Activated T-helper 1 cell treated with anti-CD3 and anti-CD28 coated beads, Interleukin-12 subunit alpha, Interleukin-12 subunit beta, Interleukin-2, Interleukin-4 antibody, amounts not matched to agents 30 ng/mL and 10 ng/mL and 1 ng/mL, durations not matched to agents 14 hours and 24 hours and 36 hours (primary cell): Measurements from ENCODE around the gene SPSB3. TPM values are rescaled to one million over a fixed set of nuclear protein-coding genes. Genes with fewer than 3 reads are reported as not detected.
"Not testable (repeated sequence)": the region's sequence is repeated elsewhere in the genome, so short reads cannot be mapped to it uniquely, and the experiment has no call there.

Experiments used
- DNase-seq: peaks from one replicate; pipeline ENCODE4 v3.0.0; 2021; ENCODE audit warnings: low spot score
- H3K27ac Mint-ChIP-seq: one replicate; pipeline ENCODE4 v1.8.0; 2021; ENCODE audit warnings: mild to moderate bottlenecking, mixed read lengths
- H3K27me3 Mint-ChIP-seq: one replicate; pipeline ENCODE4 v1.8.0; 2022; ENCODE audit warnings: mild to moderate bottlenecking, moderate library complexity, mixed read lengths; ENCODE audit not compliant: insufficient read depth
- H3K36me3 Mint-ChIP-seq: one replicate; pipeline ENCODE4 v1.8.0; 2021; ENCODE audit warnings: low read depth, mixed read lengths
- H3K4me1 Mint-ChIP-seq: one replicate; pipeline ENCODE4 v1.8.0; 2021; ENCODE audit warnings: low read depth, mixed read lengths
- H3K4me3 Mint-ChIP-seq: one replicate; pipeline ENCODE4 v1.8.0; 2021; ENCODE audit warnings: mild to moderate bottlenecking, moderate library complexity, mixed read lengths
- H3K9me3 Mint-ChIP-seq: one replicate; pipeline ENCODE4 v1.8.0; 2021; ENCODE audit warnings: mixed read lengths
- intact Hi-C: fragments of 100-400 bp; cut with micrococcal nuclease; formaldehyde crosslinking; loops from one replicate; pipeline ENCODE4 v1.15.1; 2024
- total RNA-seq: library from RNA; stranded (reverse); gene quantifications from 2 replicates; pipeline ENCODE4 v1.2.3, GENCODE V29; 2022

SPSB3 gene
- total RNA-seq, 1 donor from 2014 or later: 30.3 TPM

GRCh38 chr16:1809281-1809801 lies 27.0 kb upstream of the SPSB3 start:
- Mint-ChIP-seq H3K4me1 (peaks cover 8% of the 10 kb centered on the region), H3K27ac (no peak overlapping the region), H3K36me3 (peaks cover 7% of the 10 kb centered on the region), H3K9me3 (no peaks in the 10 kb centered on the region), H3K4me3 (no peak overlapping the region), H3K27me3 (no peaks in the 10 kb centered on the region)
- intact Hi-C loops: no loop called here
- no peak for DNase-seq

DNA sequence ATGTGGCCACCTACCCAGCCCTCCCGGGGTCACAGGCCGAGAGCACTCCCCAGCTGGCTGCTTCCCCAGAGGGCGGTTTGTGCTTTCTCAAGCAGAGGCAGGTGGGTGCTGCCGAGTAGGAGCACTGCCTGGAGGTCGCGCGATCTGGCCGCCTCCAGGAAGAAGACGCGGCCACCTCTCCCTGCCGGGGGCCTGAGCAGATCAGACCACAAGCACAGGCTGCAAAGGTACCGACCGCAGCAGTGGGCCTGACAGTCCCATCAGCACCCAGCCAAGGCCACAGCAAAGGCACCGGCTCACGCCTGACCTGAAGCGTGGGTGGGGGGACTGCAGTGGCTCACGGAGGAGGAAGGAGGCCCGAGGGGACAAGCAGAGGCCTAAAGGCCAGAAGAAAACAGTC lies 26.3 kb upstream of the SPSB3 start:
- H3K9me3 Mint-ChIP-seq: no peaks in the 10 kb centered on the region
- H3K36me3 Mint-ChIP-seq: peaks cover 7% of the 10 kb centered on the region
- no peak for DNase-seq
- H3K27me3 Mint-ChIP-seq: no peaks in the 10 kb centered on the region
- intact Hi-C loops: no loop called here
- peaks cover 8% of the 10 kb centered on the region for H3K4me1 Mint-ChIP-seq
- H3K27ac Mint-ChIP-seq: no peak overlapping the region
- no peak overlapping the region for H3K4me3 Mint-ChIP-seq

DNA sequence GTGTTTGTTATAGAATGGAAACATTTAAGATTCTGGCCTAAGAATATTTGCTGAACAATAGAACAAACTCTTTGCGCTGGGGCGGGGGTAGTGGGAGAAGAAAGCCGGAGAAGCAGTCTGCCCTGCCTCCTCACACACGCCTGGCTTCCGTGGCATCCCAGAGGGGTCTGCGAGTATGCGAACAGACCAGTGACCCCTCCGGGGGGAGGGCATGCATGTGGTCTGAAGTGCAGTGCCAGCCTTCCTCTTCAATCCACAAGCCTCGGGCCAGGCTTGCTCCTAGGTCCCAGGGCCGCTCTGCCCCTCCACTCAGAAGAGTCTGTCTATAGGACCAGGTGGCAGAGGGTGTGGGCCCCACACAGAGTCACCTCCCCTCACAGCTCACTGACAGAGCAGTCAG lies 25.3 kb upstream of the SPSB3 start:
- H3K27ac Mint-ChIP-seq: no peak overlapping the region
- DNase-seq: no peak
- H3K4me3 Mint-ChIP-seq: no peak overlapping the region
- H3K4me1 Mint-ChIP-seq: no peaks in the 10 kb centered on the region
- peaks cover 4% of the 10 kb centered on the region for H3K36me3 Mint-ChIP-seq
- intact Hi-C loops: no loop called here
- no peaks in the 10 kb centered on the region for H3K9me3 Mint-ChIP-seq
- H3K27me3 Mint-ChIP-seq: no peaks in the 10 kb centered on the region

GRCh38 chr16:1800701-1801100 lies 18.3 kb upstream of the SPSB3 start:
- intact Hi-C loops: no loop called here
- Mint-ChIP-seq H3K9me3 (peaks cover 24% of the 10 kb centered on the region), H3K27me3 (no peaks in the 10 kb centered on the region), H3K27ac (no peak overlapping the region), H3K4me1 (no peaks in the 10 kb centered on the region), H3K36me3 (no peaks in the 10 kb centered on the region), H3K4me3 (no peak overlapping the region)
- DNase-seq: no peak

GRCh38 chr16:1799263-1799662 lies 16.9 kb upstream of the SPSB3 start:
- H3K4me3 Mint-ChIP-seq, DNase-seq, H3K4me1 Mint-ChIP-seq, H3K27ac Mint-ChIP-seq, intact Hi-C loops, H3K27me3 Mint-ChIP-seq, H3K36me3 Mint-ChIP-seq: not testable (repeated sequence)
- peaks cover 24% of the 10 kb centered on the region for H3K9me3 Mint-ChIP-seq

- H3K27me3 Mint-ChIP-seq: no peaks in the 10 kb centered on the region
- no peaks in the 10 kb centered on the region for H3K36me3 Mint-ChIP-seq
- DNase-seq: no peak
- H3K9me3 Mint-ChIP-seq: peaks cover 19% of the 10 kb centered on the region
- no peaks in the 10 kb centered on the region for H3K4me1 Mint-ChIP-seq
- intact Hi-C loops: no loop called here
- no peak overlapping the region for H3K27ac Mint-ChIP-seq
- no peak overlapping the region for H3K4me3 Mint-ChIP-seq
These were observed 12.7 kb upstream of the SPSB3 start for GRCh38 chr16:1794908-1795666.

DNA sequence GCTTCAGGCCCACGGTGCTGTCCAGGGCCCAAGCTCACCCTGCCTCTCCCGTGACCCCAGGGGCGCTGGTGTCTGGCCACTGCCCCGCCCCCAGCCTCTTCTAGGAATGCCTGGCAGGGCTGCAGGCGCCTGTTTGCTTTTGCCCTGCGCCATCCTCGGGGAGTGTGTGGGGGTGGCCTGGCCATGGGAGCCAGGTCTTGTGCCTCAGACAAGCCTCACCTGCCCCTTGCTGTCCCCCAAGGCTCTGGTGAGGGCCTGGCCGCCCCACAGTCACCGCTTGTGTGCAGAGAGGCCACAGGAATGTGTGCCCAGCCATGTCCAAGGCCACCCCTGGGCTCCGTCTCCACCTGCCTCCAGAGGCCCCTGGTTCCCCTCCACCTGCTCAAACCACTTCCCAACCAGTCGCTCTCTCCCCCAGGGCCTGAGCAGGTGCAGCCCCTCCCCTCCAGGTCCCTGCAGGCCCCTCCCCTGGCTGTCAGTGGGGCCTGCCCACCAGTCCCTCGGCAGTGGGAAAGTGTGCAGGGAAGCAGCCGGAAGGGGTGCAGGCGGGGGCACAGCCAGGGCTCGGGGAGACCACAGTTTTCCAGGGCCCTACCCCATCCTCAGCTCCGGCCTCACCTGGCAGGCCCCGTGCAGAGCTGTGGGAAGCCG lies 12.0 kb upstream of the SPSB3 start:
- Mint-ChIP-seq H3K27me3 (no peaks in the 10 kb centered on the region), H3K4me3 (no peak overlapping the region), H3K4me1 (no peaks in the 10 kb centered on the region), H3K27ac (no peak overlapping the region), H3K9me3 (peaks cover 11% of the 10 kb centered on the region), H3K36me3 (no peaks in the 10 kb centered on the region)
- no peak for DNase-seq
- intact Hi-C loops: no loop called here

- no peaks in the 10 kb centered on the region for H3K4me1 Mint-ChIP-seq
- no peak within 1 kb of the TSS for H3K4me3 Mint-ChIP-seq
- intact Hi-C loops: no loop called here
- no peak within 1 kb of the TSS for H3K27ac Mint-ChIP-seq
- no peaks in the 10 kb centered on the region for H3K27me3 Mint-ChIP-seq
- DNase-seq: no peak
- H3K36me3 Mint-ChIP-seq: peaks cover 2% of the 10 kb centered on the region
- H3K9me3 Mint-ChIP-seq: peaks cover 5% of the 10 kb centered on the region
These were observed 11.3 kb upstream of the SPSB3 start, which contains the start of gene IGFALS for GRCh38 chr16:1793578-1794220. Gene IGFALS (minus strand): TSS chr16:1793705. CDS start chr16:1793652, 53 bp downstream.

- no peaks in the 10 kb centered on the region for H3K27me3 Mint-ChIP-seq
- DNase-seq: no peak
- H3K4me3 Mint-ChIP-seq: no peak overlapping the region
- H3K36me3 Mint-ChIP-seq: peaks cover 2% of the 10 kb centered on the region
- intact Hi-C loops: no loop called here
- no peak overlapping the region for H3K27ac Mint-ChIP-seq
- H3K9me3 Mint-ChIP-seq: peaks cover 5% of the 10 kb centered on the region
- no peaks in the 10 kb centered on the region for H3K4me1 Mint-ChIP-seq
These were observed 10.6 kb upstream of the SPSB3 start for GRCh38 chr16:1792836-1793577.

DNA sequence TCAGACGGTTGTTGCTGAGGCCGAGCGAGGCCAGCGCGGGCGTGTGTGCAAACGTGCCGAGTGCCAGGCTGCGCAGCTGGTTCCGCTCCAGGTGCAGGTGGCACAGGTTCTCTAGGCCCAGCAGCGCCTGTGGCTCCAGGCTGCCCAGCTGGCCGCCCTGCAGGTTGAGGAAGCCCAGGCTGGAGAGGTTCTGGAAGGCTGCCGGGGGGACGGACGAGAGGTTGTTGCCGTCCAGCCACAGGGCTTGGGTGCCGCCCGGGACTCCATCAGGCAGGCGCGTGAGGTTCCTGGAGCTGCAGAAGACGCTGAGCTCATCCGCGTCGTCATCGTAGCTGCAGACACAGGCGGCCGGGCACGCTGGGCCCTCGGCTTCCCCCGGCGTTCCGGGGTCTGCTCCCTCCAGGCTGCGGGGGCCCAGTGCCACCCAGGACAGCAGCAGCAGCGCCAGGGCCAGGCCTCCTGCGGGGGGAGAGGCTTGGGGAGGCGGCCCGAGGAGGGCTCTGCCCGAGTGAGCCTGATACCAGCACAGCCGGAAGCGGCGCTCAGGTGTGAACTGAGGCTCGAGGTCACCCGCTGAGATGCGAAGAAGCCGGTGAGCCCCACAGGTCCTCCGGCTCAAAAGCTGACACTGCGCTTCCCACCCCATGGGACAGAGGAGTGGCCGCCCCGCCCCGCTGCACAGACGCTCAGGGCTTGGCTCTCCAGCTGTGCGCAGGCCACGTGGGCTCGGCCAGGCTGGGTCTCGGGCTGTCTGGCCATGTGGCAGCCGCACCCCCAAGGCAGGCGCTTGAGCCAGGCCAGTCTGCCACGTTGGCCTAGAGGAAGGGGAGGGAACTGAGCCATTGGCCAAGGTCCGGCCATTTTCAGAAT lies 9.8 kb upstream of the SPSB3 start:
- Mint-ChIP-seq H3K4me3 (no peak overlapping the region), H3K36me3 (peaks cover 2% of the 10 kb centered on the region), H3K27me3 (no peaks in the 10 kb centered on the region), H3K9me3 (peaks cover 4% of the 10 kb centered on the region), H3K4me1 (no peaks in the 10 kb centered on the region), H3K27ac (no peak overlapping the region)
- intact Hi-C loops: no loop called here
- no peak for DNase-seq

GRCh38 chr16:1791256-1791942 lies 9.0 kb upstream of the SPSB3 start:
- Mint-ChIP-seq H3K4me1 (no peaks in the 10 kb centered on the region), H3K4me3 (no peak overlapping the region), H3K27ac (no peak overlapping the region), H3K9me3 (no peaks in the 10 kb centered on the region), H3K27me3 (no peaks in the 10 kb centered on the region), H3K36me3 (peaks cover 2% of the 10 kb centered on the region)
- intact Hi-C loops: no loop called here
- DNase-seq: no peak
